Fibroblast of villous mesenchyme (primary cell): ENCODE data around the gene AGA. TPM values are rescaled to one million over a fixed set of nuclear protein-coding genes. Genes with fewer than 3 reads are reported as not detected.

ENCODE experiments used
- DNase-seq: peaks from one replicate; pipeline ENCODE4 v3.0.0-alpha.2; 2010; ENCODE audit warnings: low read depth
- H3K4me3 ChIP-seq: 2 replicates; pipeline ENCODE4 v1.5.1; 2011; ENCODE audit warnings: low read depth, mild to moderate bottlenecking, low read length
- CTCF ChIP-seq: IDR thresholded peaks from 2 replicates; pipeline ENCODE4 v1.5.1; 2012; ENCODE audit warnings: low read depth, mild to moderate bottlenecking, low read length; ENCODE audit not compliant: insufficient read depth
- total RNA-seq: library from RNA; depleted of rRNA; stranded (reverse); fragments of >200 nt; gene quantifications from 2 replicates; pipeline ENCODE4 v1.2.3, GENCODE V29; 2012

Gene AGA
- total RNA-seq, 1 donor: 26.3 TPM

- TF ChIP-seq CTCF: no peak
- no peak for DNase-seq
- no peak overlapping the region for H3K4me3 ChIP-seq
Observed at GRCh38 chr4:177385576-177386277, 56.5 kb downstream of the AGA start.

- DNase-seq: no peak
- H3K4me3 ChIP-seq: no peak overlapping the region
- TF ChIP-seq CTCF: no peak
Observed at GRCh38 chr4:177384856-177385397, 57.3 kb downstream of the AGA start.

GRCh38 chr4:177381762-177382310 lies 60.4 kb downstream of the AGA start:
- TF ChIP-seq CTCF: no peak
- no peak overlapping the region for H3K4me3 ChIP-seq
- no peak for DNase-seq

Other genes with a start within 250 kb of the AGA start
- gene NEIL3, start 132.6 kb downstream of the AGA start, total RNA-seq: 8.1 and 28.1 TPM in 2 replicates